Fibroblast of the conjunctiva (primary cell): Measurements from ENCODE around the gene APLP1.
A peak's percentile ranks its signal among the peaks of the same experiment; 100 is the strongest.
"Not testable (repeated sequence)": the region's sequence is repeated elsewhere in the genome, so short reads cannot be mapped to it uniquely, and the experiment has no call there.

ENCODE experiments used
- DNase-seq: peaks from one replicate; pipeline ENCODE4 v3.0.0-alpha.2; 2010; ENCODE audit warnings: low read depth

APLP1 gene

GRCh38 chr19:35882114-35882832 lies 13.9 kb downstream of the APLP1 start:
- DNase-seq, result peak; percentile 64

- DNase-seq, result no peak
Observed at GRCh38 chr19:35883882-35884281, 15.5 kb downstream of the APLP1 start.

- DNase-seq, result no peak
Observed at GRCh38 chr19:35885225-35885738, 16.9 kb downstream of the APLP1 start.

- DNase-seq, result no peak
Observed at GRCh38 chr19:35885904-35886303, 17.5 kb downstream of the APLP1 start.

- no peak for DNase-seq
Observed at GRCh38 chr19:35887197-35887596, 18.8 kb downstream of the APLP1 start.

GRCh38 chr19:35888398-35888797 lies 20.0 kb downstream of the APLP1 start:
- no peak for DNase-seq

- no peak for DNase-seq
Observed at GRCh38 chr19:35889370-35890112, 21.2 kb downstream of the APLP1 start.

- no peak for DNase-seq
Observed at GRCh38 chr19:35890113-35890650, 21.8 kb downstream of the APLP1 start.

GRCh38 chr19:35891819-35892218 lies 23.4 kb downstream of the APLP1 start:
- not testable (repeated sequence) for DNase-seq

- no peak for DNase-seq
Observed at GRCh38 chr19:35894342-35894741, 26.0 kb downstream of the APLP1 start.

- DNase-seq, result no peak
Observed at GRCh38 chr19:35895911-35896642, 27.7 kb downstream of the APLP1 start.

GRCh38 chr19:35896643-35897040 lies 28.3 kb downstream of the APLP1 start:
- DNase-seq, result no peak

- no peak for DNase-seq
Observed at GRCh38 chr19:35897706-35898451, 29.5 kb downstream of the APLP1 start.

- no peak for DNase-seq
Observed at GRCh38 chr19:35898499-35898809, 30.1 kb downstream of the APLP1 start.

GRCh38 chr19:35899547-35900214 lies 31.3 kb downstream of the APLP1 start:
- peak; percentile 52 for DNase-seq

GRCh38 chr19:35901055-35901644 lies 32.8 kb downstream of the APLP1 start:
- DNase-seq, result no peak

- no peak for DNase-seq
Observed at GRCh38 chr19:35901854-35902661, 33.7 kb downstream of the APLP1 start, which contains the start of gene HCST. TSS of gene HCST (plus strand) at chr19:35902529. CDS start at chr19:35902594, 65 bp downstream.

GRCh38 chr19:35902870-35903475 lies 34.6 kb downstream of the APLP1 start:
- DNase-seq, result no peak

GRCh38 chr19:35903550-35904179 lies 35.3 kb downstream of the APLP1 start:
- no peak for DNase-seq
